ENCODE results near the gene EXOSC5.
A peak's percentile ranks its signal among the peaks of the same experiment; 100 is the strongest.
"Not testable (repeated sequence)": the region's sequence is repeated elsewhere in the genome, so short reads cannot be mapped to it uniquely, and the experiment has no call there.

EXOSC5 gene

DNA sequence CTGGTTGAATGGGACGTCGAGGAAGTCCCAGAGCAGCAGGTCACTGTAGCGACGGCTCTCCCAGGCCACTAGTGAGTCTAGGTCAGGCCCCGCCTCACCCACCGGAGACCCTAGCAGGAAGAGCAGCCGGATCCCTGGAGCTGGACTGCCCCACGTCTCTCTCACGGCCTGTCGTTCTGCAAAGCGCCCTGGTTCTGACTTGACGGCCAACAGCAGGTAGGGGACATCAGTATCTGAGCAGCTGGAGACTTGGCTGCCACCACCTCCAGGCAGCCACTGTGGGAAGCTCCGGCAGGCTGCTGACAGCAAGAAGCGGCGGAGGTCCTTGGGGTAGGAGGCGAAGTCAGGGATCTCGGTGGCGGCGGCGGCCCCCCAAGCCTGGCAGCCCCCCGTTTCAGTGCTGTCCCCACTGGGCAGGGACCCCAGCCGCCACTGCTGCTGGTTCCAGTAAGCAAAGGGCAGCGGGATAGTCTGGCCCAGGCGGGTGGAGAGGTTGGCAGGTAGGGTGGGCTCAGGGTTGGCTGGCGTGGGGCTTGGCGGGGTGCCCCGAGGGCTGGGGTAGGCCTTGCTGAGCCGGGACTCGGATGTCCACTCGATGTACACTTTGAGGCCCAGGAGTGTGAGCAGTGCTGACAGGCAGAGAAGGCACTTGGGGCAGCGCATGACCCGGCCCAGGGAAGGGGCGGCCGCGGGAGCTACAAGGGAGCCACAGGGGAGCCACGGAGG is 29.1 kb upstream of the EXOSC5 start:
- no peak for DNase-seq

DNA sequence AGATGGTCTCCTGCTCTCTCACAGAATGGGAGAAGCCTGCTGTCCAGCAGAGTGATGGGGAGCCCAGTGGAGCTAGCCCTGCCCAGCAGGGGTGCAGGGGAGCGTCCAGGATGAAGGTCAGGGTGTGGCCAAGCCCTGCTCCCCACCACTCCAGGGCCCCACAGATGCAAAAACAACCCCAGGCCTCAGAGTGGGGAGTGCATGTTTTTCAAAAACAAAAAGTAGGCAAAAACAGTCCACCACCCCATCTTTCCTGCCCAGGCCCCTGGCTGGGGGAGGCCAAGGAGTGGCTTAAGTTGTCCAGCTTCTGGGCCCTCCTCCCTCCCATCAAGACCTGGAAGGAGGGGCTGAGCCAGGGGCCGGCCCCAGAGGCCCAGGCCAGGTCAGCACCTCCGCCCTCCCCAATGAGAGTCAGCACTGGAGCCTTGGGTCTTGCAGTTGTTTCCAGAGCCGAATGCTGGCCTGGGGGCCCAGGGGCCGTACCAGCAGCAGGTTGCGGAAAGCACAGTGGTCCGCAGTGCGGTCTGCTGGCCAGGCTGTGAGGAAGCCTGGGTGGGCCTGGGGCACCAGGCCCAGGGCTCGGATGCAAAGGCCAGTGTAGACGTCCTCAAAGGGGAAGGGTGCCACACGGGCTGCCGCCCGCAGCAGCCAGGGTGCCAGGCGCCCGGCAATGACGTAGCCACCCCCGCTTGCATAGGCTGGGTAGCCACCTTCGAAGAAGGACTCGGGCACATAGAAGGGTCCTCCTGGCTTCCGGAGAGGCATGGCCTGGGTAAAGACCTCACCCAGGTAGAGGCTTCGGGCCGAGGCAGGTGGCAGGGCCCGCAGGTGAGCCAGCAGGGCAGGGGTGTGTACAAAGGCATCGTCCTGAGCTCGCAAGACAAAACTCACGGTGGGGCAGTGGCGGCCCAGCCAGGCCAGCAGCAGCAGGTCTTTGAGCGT is 28.3 kb upstream of the EXOSC5 start:
- DNase-seq, result no peak

DNA sequence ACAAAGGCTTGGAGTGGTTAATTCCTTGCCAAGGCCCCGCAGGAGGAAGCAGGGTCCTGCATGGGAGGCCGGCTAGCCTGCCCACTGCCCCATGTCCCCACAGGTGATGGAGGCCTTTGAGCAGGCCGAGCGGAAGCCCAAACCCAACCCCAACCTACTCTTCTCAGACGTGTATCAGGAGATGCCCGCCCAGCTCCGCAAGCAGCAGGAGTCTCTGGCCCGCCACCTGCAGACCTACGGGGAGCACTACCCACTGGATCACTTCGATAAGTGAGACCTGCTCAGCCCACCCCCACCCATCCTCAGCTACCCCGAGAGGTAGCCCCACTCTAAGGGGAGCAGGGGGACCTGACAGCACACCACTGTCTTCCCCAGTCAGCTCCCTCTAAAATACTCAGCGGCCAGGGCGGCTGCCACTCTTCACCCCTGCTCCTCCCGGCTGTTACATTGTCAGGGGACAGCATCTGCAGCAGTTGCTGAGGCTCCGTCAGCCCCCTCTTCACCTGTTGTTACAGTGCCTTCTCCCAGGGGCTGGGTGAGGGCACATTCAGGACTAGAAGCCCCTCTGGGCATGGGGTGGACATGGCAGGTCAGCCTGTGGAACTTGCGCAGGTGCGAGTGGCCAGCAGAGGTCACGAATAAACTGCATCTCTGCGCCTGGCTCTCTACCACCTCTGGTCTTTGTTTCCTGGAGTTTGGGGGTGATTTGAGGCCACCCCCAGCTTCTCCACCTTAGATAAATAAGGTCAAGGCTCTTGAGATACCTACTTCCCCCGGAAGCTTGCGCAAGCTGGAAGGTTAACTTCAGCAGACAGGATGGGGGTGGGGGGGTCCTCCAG is 27.4 kb upstream of the EXOSC5 start:
- peak; percentile 43 for DNase-seq

DNA sequence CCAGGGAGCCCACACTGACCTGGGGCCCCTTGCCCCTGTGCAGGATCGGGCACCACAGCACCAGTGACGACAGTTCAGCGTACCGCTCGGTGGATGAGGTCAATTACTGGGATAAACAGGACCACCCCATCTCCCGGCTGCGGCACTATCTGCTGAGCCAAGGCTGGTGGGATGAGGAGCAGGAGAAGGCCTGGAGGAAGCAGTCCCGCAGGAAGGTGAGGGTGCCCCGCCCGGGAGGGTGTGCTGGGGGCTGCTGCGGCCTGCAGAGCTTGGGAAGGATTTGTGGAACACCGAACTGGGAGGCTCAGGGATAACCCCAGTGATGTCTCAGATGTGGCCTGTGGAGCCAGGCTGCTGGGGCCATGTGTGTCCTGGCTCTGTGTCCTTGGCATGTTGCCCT is 25.8 kb upstream of the EXOSC5 start:
- DNase-seq, result no peak

DNA sequence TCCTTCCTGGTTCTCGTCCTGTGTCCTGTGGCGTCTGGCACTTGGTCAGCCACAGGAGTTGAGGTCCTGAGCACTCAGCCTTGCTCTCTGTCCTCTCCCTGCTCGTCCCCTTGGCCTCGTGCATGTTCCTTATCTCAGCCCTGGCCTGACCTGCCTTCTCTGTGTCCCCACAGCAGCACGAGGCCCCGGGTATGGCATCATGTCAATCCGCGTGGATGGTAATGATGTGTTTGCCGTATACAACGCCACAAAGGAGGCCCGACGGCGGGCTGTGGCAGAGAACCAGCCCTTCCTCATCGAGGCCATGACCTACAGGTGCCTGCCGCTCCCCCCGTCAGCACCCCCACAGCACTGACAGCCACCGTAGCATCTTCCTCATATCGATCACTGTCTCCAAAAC is 25.3 kb upstream of the EXOSC5 start:
- DNase-seq, result no peak

DNA sequence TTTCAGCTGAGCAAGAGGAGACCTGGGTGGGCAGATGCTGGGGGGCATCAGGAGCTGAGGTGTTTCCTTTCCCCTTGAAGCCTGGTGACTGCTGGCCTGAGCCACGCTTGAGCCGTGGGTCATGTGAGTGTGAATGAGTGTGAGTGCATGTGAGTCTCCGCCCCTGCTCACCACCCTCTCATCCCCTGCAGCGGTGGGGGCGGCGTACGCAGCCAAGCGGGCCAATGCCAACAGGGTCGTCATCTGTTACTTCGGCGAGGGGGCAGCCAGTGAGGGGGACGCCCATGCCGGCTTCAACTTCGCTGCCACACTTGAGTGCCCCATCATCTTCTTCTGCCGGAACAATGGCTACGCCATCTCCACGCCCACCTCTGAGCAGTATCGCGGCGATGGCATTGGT is 24.8 kb upstream of the EXOSC5 start:
- no peak for DNase-seq

DNA sequence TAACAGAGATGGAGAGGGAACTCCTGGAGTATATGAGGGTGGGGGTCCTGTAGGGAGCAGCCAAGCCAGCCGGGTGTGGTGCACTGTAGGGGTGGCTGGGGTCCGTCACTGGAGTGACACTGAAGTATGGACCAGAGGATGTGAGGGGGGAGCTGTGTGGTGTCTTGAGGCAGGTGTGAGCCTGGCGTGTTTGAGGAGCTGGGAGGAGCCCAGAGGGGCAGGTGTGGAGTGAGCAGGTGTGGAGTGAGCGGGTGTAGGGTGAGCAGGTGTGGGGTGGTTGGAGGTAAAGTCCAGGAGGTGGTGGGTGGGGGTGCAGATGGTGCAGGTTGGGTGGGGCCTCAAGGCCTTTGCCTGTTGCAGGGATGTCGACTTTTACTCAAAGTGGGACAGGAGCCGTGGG is 24.2 kb upstream of the EXOSC5 start:
- DNase-seq, result no peak

DNA sequence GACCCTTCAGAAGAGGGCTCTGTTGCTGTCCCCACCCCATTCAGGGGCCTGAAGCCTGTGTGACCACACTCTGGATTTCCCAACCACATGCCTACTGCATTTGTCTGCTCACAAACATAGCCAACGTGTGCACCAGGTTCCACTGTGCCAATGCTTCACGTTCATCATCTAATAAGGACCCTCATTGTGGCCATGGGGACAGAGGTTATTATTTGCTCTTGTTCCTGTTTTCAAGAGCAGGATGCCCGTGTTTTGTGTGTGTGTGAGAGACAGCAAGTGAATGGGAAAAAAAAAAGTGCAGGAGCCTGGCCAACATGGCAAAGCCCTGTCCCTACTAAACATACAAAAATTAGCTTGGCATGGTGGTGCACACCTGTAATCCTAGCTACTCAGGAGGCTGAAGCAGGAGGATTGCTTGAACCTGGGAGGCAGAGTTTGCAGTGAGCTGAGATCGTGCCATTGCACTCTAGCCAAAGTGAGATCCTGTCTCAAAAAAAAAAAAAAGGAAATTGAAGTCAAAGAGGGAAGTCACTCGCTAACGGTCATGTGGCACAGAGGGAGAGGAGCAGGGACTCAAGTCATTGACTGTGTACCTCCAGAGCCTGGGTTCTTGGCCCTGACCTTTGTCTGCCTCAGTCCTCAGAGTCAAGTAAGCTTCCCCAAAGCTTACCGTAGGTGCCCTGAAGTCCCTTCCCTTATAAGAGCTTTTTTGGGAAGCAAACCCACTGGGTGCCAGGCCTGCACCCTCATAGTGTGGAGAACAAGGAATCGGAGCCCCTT is 23.1 kb upstream of the EXOSC5 start:
- DNase-seq, result peak; percentile 66

DNA sequence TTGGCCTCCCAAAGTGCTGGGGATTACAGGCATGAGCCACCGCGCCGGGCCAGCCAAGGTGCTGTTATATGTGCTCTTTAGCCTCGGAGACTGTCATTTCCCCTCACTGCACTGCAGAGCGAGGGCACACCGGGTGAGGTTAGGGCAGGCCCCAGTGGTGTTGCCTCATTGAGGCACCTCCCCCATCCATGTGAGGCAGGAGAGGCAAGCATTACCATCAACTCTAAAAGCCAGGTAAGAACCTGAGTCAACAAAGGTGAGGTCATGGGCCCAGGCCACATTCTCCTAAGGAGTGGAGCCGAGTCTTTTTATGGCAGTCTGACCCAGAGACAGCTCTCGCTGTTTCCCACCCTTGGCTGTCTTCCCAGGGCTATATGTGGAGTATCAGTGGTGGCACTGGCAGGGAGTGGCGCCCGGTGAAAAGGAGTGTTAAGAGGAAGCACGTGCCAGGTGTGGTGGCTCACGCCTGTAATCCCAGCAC is 19.1 kb upstream of the EXOSC5 start:
- DNase-seq, result no peak

DNA sequence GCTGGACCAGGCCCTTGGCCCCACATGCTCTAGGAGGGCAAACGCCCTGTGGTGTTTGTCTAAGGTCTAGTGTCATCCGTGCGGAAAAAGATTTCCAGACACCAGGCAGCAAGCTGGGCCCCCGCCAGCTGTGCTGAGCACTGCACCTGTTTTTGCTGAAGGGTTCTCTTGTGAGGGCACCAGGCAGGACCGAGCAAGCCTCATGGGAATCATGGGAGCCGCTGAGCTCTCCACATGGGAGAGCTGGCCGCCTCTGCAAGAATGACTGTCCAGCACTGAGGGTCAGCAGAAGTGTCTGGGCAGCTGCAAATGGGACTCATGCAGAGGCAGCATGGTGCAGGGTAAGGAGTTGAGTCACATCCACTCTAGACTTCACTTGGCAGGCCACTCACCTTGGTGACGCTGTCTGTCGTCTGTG is 18.0 kb upstream of the EXOSC5 start:
- DNase-seq, result no peak

DNA sequence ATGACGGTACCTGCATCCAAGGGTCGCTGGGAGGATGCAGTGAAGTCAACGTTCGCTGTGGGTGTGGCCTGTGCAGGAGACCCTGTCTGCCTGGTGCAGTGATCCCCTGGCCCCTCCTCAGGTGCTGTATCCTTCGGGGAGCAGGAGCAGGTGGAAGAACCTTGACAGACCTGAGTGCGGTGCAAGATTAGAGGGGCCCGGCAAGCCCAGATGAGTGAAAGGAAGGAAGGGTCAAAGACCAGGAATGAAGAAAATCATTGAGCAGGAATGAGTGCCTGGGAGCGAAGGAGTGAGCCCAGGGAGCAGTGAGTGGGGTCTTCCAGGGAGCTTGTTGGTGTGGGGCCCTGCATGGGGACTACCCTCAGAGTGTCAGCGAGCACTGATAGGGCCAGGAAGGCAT is 17.3 kb upstream of the EXOSC5 start:
- DNase-seq, result no peak

DNA sequence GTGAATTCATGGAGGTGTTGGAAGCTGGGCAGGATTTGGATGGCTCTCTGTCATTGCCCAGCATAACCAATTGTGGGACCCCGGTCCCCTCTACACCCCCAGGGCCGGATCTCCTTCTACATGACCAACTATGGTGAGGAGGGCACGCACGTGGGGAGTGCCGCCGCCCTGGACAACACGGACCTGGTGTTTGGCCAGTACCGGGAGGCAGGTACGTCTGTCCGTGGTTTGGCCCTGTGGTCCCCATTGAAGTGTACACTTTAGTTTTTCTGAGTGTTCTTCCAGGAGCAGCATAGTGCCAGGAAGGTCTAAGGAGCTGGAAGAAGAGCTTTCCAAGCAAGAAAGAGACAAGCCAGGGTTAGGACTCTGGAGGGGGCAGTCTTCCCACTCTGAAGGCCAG is 16.8 kb upstream of the EXOSC5 start:
- DNase-seq, result no peak

DNA sequence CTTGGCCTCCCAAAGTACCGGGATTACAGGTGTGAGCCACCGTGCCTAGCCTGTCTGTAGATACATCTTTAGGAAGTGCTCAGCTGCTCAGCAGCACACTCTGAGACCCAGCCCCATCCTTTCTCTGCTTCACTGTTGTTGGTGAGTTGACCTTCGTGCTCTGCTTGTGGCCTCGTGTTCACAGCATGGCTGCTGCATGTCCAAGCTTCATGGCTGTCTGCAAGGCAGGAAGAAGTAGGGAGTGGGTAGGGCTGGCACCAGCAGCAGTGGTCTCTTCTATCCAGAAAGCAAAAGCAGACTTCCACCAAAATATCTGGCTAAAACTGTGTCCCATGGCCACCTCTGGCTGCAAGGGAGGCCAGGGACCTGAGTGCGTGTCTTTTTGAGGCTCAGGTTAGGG is 15.8 kb upstream of the EXOSC5 start:
- DNase-seq, result no peak

DNA sequence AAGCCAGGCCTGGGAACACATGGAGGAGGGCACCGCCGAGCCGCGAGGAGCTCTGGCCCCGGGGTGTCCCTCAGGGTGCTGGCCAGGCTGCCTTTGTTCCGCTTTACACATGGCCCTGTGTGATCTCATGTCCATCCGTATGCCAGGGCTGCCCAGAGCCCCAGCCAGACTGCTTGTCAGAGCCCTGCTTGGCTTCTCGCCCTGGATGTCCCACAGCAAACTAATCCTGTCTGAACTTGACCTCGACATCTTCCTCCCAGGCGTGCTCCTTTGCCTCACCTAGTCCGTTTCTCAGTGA is 14.8 kb upstream of the EXOSC5 start:
- no peak for DNase-seq

DNA sequence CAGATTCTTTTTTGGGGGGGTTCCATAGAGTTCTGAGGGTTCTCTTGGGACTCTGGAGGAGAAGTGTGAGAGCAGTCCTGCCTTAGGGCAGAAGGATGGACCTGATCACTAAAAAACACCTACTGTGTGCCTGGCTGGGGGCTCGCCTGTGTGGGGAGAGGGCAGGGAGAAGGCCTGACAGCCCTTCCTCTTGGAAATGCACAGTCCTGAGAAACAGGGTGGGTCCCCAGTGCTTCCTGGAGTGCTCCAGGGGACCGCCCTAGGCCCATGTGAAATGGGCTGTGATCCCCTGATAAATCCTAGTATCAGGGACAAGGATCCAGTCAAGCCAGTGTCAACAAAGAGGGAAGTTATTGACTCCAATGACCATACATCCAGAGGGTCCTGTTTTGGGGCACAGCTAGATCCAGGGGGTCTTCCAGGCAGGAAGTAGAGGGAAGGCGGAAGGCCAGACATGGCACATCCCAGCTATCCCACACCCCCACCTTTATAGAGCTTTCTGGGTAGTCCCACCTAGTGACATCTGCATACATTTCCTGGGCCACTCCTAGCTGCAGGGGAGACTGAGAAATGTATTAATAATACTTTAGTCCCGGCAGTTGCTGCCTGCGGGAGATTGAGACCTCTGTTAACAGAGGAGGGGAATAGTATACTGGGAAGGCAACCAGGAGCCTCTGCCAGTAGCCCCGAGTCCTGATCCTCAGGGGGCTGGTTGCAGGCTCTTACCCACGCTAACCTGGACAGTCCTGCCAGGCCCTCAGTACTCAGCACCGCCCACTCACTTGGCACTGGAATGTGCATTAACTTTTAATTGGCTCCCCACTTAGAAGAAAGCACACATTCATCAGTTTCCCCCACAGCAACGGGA is 14.2 kb upstream of the EXOSC5 start:
- DNase-seq, result no peak

DNA sequence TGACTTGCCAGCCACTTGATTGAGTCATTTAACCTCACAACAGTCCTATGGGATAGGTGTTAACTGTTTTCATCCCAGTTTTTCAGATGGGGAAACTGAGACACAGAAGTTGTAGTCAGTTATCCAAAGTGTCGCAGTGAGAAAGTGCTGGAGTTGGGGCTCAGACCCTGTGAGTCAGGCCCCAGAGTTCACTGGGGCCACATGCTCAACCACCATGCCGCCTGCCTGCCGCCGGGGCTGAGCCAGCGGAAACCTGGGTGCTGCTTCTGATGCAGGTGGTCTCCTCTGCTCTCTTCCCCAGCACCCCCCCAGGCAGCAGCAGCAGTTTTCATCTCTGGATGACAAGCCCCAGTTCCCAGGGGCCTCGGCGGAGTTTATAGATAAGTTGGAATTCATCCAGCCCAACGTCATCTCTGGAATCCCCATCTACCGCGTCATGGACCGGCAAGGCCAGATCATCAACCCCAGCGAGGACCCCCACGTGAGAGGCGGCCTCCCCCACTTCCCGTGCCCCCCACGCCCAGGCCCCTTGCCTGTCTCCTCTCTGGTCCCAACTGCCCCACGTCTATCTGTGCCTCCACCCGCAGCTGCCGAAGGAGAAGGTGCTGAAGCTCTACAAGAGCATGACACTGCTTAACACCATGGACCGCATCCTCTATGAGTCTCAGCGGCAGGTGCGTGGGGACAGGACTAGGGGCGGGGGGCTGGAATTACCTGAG is 13.3 kb upstream of the EXOSC5 start:
- no peak for DNase-seq

DNA sequence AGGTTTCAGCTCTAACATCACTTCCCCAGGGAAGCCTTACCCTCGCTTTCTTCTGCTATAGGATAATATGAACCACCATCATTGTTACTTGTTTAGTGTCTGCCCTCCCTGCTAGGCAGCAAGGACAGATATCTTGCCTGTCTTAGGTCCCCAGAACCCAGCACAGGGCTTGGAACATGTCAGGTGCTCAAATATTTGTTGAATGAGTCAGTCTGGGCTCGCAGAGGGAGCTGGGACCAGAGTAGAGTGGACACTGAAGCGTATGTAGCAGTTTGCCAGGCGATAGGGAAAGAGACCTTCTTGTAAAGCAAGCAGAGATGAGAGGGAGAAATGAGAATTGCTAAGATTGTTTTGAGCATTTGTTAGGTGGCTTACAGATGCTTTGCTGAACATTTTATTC is 12.1 kb upstream of the EXOSC5 start:
- no peak for DNase-seq

DNA sequence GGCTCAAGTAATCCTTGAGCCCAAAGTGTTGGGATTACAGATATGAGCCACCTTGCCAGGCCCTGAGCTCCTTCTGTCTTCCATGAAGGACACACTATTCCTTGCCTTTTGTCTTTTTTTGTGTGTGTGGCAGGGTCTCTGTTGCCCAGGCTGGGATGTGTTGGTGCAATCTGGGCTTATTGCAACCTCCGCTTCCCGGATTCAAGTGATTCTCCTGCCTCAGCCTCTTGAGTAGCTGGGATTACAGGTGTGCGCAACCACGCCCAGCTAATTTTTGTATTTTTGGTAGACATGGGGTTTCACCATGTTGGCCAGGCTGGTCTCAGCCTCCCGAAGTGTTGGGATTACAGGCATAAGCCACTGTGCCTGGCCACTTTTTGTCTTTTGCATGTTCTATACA is 11.7 kb upstream of the EXOSC5 start:
- not testable (repeated sequence) for DNase-seq

DNA sequence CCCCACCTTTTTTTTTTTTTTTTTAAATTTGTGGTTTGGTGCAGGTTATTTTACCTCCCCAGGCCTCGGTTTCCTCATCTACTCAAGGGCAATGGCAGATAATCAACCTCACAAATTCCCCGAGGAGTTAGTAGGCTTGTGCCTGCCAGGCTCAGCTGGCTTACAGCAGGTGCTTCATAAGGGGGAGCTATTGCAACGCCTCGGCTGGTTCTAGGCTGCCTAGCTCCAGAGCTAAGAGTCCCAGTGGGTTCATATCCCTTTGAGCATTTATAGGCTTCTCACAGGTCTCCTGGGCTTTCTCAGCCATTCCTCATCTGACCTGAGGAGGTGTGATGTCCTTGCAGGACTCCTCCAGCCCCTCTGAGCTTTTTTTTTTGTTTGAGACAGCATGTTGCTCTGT is 11.1 kb upstream of the EXOSC5 start:
- peak; percentile 35 for DNase-seq

DNA sequence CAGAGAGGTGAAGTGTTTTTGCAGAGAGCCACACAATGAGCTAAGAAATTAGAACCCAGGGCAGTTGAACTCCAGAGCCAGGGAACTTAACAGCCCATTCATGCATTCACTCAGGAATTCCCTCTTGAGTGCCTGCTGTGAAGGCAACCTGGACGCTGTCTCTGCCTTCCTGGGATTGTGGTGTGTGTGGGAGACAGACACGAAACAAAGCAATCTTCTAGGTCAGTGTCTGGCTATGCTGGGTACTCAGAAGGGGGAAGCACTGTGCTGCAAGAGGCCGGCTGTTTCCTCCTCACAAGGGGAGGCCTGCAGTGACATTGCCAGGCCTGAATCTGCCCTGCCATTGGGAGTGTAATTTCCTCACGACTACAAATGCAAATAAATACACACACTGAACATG is 10.1 kb upstream of the EXOSC5 start:
- DNase-seq, result no peak

DNA sequence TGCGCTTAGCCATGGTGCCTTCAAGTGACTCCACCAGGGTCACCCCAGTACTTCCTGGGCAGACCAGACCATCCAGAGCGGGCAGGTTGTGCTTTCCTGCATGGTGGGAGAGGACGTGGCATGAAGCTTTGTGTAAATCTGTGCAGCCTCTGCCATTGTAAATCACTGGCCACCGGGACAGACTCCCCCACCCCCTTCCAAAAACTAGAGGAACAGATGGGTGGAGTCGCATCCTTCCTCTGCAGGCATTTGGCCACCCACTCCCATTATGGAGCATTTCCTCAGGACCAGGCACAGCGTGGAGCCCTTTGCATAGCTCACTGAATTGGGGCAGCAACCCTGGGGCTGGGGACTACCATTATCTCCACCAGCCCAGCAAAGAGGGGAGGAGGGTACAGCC is 8.6 kb upstream of the EXOSC5 start:
- DNase-seq, result no peak
